HepG2 (cell line): Measurements from ENCODE around the gene UBAC2. TPM values are rescaled to one million over a fixed set of nuclear protein-coding genes. Genes with fewer than 3 reads are reported as not detected.

Experiments
- ATAC-seq: fragments of 200-7000 bp; cut with Tn5 transposase; 3 replicates; pipeline ENCODE4 v1.9.1; 2020; ENCODE audit warnings: mild to moderate bottlenecking, moderate library complexity
- BruUV-seq: library from RNA; stranded (reverse); fragments of 400-500 nt; replicated peaks from 2 replicates; lab custom pipeline; 2021; lab: Mats Ljungman, UMichigan
- CTCF ChIA-PET: fragments of 300-600 bp; formaldehyde crosslinking; extraction: SDS; loops from one replicate; lab custom pipeline; 2021; ENCODE audit warnings: low total read pairs, inconsistent platforms, low intra/inter-chr PET ratio; lab: Yijun Ruan, JAX
- POLR2A ChIA-PET: fragments of 350-600 bp; sonication (Branson Sonifier 250); formaldehyde crosslinking; loops from one replicate; lab custom pipeline; 2020; ENCODE audit warnings: antibody characterized with exemption, inconsistent platforms; lab: Yijun Ruan, JAX
- DNase-seq: peaks from one replicate; pipeline ENCODE4 v3.0.0-alpha.2; 2015; ENCODE audit warnings: low spot score
- FAIRE-seq: peaks from 3 replicates; lab custom pipeline; 2011; peaks lifted over from hg19 to GRCh38; lab: Jason Lieb, UNC
- H2AFZ ChIP-seq: one replicate; pipeline ENCODE4 v1.6.1; 2011; ENCODE audit warnings: low read length, inconsistent platforms
- H3K27ac ChIP-seq: fragments of 300-600 bp; 3 replicates; pipeline ENCODE4 v1.8.0; 2011; ENCODE audit warnings: mixed run types, mild to moderate bottlenecking, mixed read lengths, low read length, inconsistent platforms; ENCODE audit not compliant: insufficient read depth; ENCODE audit errors: extremely low read length
- H3K27me3 ChIP-seq, 2 experiments: fragments of 200-600 bp in 1 of 2; 2 replicates in 1 of 2; 3 replicates in 1 of 2; pipeline versions ENCODE4 v1.6.0 to v1.8.0; 2011; ENCODE audit warnings: low read length in 2 of 2, mild to moderate bottlenecking in 2 of 2, moderate library complexity in 2 of 2, inconsistent platforms in 1 of 2; ENCODE audit not compliant: insufficient read depth in 2 of 2, control insufficient read depth in 1 of 2
- H3K36me3 ChIP-seq, 2 experiments: fragments of 200-600 bp in 1 of 2; replicated peaks in 1 of 2; 2 replicates in 1 of 2; 3 replicates in 1 of 2; pipeline versions ENCODE4 v1.5.1 to v1.8.0; 2011; ENCODE audit warnings: low read length in 2 of 2, inconsistent platforms in 1 of 2; ENCODE audit not compliant: insufficient read depth in 2 of 2, control insufficient read depth in 1 of 2
- H3K4me1 ChIP-seq: 2 replicates; pipeline ENCODE4 v1.5.1; 2012; ENCODE audit warnings: low read length, inconsistent platforms; ENCODE audit not compliant: insufficient read depth
- H3K4me2 ChIP-seq: 2 replicates; pipeline ENCODE4 v1.6.0; 2011; ENCODE audit warnings: low read depth, low read length, inconsistent platforms
- H3K4me3 ChIP-seq, 3 experiments: fragments of 200-600 bp in 1 of 3; sonication (generic), shearing (Covaris generic) in 1 of 3; replicated peaks in 1 of 3; 2 replicates each; pipeline ENCODE4 v1.5.1; 2011 to 2016; ENCODE audit warnings: low read length in 3 of 3, inconsistent platforms in 2 of 3, low read depth in 2 of 3, mild to moderate bottlenecking in 2 of 3, control low read depth in 1 of 3, mixed read lengths in 1 of 3; ENCODE audit not compliant: insufficient read depth in 1 of 3
- H3K79me2 ChIP-seq: one replicate; pipeline ENCODE4 v1.6.1; 2011; ENCODE audit warnings: low read length, inconsistent platforms; ENCODE audit not compliant: insufficient read depth
- H3K9ac ChIP-seq: 2 replicates; pipeline ENCODE4 v1.6.0; 2011; ENCODE audit warnings: mild to moderate bottlenecking, low read depth, low read length, inconsistent platforms; ENCODE audit not compliant: insufficient read depth
- H3K9me3 ChIP-seq: 2 replicates; pipeline ENCODE4 v1.5.1; 2012; ENCODE audit warnings: mild to moderate bottlenecking, low read length
- H4K20me1 ChIP-seq: 2 replicates; pipeline ENCODE4 v1.6.0; 2011; ENCODE audit warnings: inconsistent platforms, mild to moderate bottlenecking, low read length, moderate library complexity; ENCODE audit not compliant: insufficient read depth
- HNF4A ChIP-seq: sonication (generic); formaldehyde crosslinking; IDR thresholded peaks from 2 replicates; pipeline ENCODE4 v1.4.0; 2020; ENCODE audit warnings: missing genetic modification reagents
- JUND ChIP-seq: sonication (generic); formaldehyde crosslinking; IDR thresholded peaks from 2 replicates; pipeline ENCODE4 v1.8.0; 2022; ENCODE audit warnings: mild to moderate bottlenecking, missing genetic modification reagents
- MIER2 ChIP-seq: IDR thresholded peaks from 2 replicates; pipeline ENCODE4 v1.6.1; 2016; ENCODE audit warnings: missing biosample characterization, missing genetic modification reagents
- ZNF225 ChIP-seq: sonication (generic); formaldehyde crosslinking; IDR thresholded peaks from 2 replicates; pipeline ENCODE4 v1.4.0; 2020; ENCODE audit warnings: mild to moderate bottlenecking, missing genetic modification reagents
- ZNF432 ChIP-seq: sonication (generic); formaldehyde crosslinking; IDR thresholded peaks from 2 replicates; pipeline ENCODE4 v1.5.0; 2020; ENCODE audit warnings: missing genetic modification reagents, mild to moderate bottlenecking, borderline replicate concordance
- ZNF607 ChIP-seq: sonication (generic); formaldehyde crosslinking; IDR thresholded peaks from 2 replicates; pipeline ENCODE4 v1.5.1; 2020; ENCODE audit warnings: missing genetic modification reagents, mild to moderate bottlenecking, borderline replicate concordance
- ZNF891 ChIP-seq: sonication (generic); formaldehyde crosslinking; IDR thresholded peaks from 2 replicates; pipeline ENCODE4 v1.5.0; 2020; ENCODE audit warnings: mild to moderate bottlenecking, missing genetic modification reagents
- WGBS: methylation state at CpG from one replicate; pipeline ENCODE4 v1.1.6; 2017; ENCODE audit warnings: low lambda C conversion rate; 5-methylcytosine and 5-hydroxymethylcytosine counted together
- in situ Hi-C: cut with HindIII; loops from 2 replicates; pipeline ENCODE4 v1.10.0; 2017; ENCODE audit warnings: low pct_unique_long_range_greater_than_20kb; ENCODE audit not compliant: extremely low pct_ligation_motif_present
- intact Hi-C: fragments of 100-400 bp; cut with micrococcal nuclease; formaldehyde crosslinking; loops from one replicate; pipeline ENCODE4 v1.10.0; 2022; ENCODE audit not compliant: unreplicated experiment
- polyA plus RNA-seq, 8 experiments: library from polyadenylated mRNA; depleted of rRNA in 3 of 8; stranded (reverse) in 7 of 8; unstranded in 1 of 8; fragments of >200 nt; fragmentation: Illumina TruSeq in 4 of 8; extraction: Trizol in 4 of 8; gene quantifications; 2 replicates each; pipeline versions ENCODE4 v1.2.1 to v1.2.3, GENCODE V29; 2011 to 2016; ENCODE audit warnings: low read depth in 4 of 8, missing spikeins in 1 of 8, mixed read lengths in 1 of 8; ENCODE audit not compliant: insufficient read depth in 1 of 8
- total RNA-seq, 5 experiments: library from RNA; depleted of rRNA; stranded (reverse); fragments of >200 nt; fragmentation: Illumina TruSeq; extraction: Trizol; gene quantifications; 2 replicates each; pipeline ENCODE4 v1.2.3, GENCODE V29; 2016; ENCODE audit warnings: low read depth in 1 of 5
- TF ChIP-seq, protein P1 (sequence below): IDR thresholded peaks from 2 replicates; pipeline ENCODE4 v1.6.1; 2016; ENCODE audit warnings: control low read depth
- TF ChIP-seq, protein P2 (sequence below): sonication (generic); formaldehyde crosslinking; IDR thresholded peaks from 2 replicates; pipeline ENCODE4 v1.4.0; 2020; ENCODE audit warnings: missing genetic modification reagents, borderline replicate concordance

UBAC2 gene
- total and polyA plus RNA-seq, 2 of the 13 experiments (the other 11 are each of a cell fraction or from before 2014, with no cell fraction given), result 61.3 to 80.8 TPM

DNA sequence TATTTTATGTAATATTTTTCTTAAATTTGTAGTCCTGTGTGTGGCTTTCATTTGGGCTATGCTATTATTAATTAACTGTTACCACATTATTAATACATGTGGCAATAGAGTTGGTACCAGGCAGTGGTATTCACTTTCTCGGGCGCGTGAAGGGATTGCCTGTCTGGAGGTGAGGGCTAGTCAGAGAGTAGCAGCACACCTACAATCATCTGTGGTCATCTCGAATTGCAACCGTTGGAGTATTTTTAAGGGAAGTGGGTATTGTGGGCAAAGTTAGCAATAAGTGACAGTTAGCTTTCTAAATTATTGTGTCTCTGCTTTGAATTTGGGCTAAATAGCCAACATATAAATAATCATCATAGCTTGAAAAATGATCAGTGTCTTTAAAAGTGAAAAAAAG lies 77.5 kb downstream of the UBAC2 start:
- H2AFZ ChIP-seq, result no peak overlapping the region
- H3K36me3 ChIP-seq, result peaks cover 3 to 17% of the 10 kb centered on the region in 2 experiments; a peak in 4 of 5 replicates
- POLR2A ChIA-PET, result no interaction called here
- no peaks in the 10 kb centered on the region for H3K4me1 ChIP-seq
- no TSS peak for BruUV-seq
- intact Hi-C loops (no loop called here), in situ Hi-C loops (no loop called here)
- DNase-seq, result no peak
- no peaks in the 10 kb centered on the region for H3K27me3 ChIP-seq
- TF ChIP-seq HNF4A (CRISPR knock-in tag), result no peak
- no peak for TF ChIP-seq ZNF891 (CRISPR knock-in tag)
- no peak for TF ChIP-seq JUND
- TF ChIP-seq, protein P1, sequence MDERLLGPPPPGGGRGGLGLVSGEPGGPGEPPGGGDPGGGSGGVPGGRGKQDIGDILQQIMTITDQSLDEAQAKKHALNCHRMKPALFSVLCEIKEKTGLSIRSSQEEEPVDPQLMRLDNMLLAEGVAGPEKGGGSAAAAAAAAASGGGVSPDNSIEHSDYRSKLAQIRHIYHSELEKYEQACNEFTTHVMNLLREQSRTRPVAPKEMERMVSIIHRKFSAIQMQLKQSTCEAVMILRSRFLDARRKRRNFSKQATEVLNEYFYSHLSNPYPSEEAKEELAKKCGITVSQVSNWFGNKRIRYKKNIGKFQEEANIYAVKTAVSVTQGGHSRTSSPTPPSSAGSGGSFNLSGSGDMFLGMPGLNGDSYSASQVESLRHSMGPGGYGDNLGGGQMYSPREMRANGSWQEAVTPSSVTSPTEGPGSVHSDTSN (CRISPR knock-in tag), result no peak
- TF ChIP-seq ZNF607, result no peak
- TF ChIP-seq, protein P2, sequence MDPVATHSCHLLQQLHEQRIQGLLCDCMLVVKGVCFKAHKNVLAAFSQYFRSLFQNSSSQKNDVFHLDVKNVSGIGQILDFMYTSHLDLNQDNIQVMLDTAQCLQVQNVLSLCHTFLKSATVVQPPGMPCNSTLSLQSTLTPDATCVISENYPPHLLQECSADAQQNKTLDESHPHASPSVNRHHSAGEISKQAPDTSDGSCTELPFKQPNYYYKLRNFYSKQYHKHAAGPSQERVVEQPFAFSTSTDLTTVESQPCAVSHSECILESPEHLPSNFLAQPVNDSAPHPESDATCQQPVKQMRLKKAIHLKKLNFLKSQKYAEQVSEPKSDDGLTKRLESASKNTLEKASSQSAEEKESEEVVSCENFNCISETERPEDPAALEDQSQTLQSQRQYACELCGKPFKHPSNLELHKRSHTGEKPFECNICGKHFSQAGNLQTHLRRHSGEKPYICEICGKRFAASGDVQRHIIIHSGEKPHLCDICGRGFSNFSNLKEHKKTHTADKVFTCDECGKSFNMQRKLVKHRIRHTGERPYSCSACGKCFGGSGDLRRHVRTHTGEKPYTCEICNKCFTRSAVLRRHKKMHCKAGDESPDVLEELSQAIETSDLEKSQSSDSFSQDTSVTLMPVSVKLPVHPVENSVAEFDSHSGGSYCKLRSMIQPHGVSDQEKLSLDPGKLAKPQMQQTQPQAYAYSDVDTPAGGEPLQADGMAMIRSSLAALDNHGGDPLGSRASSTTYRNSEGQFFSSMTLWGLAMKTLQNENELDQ, result no peak
- TF ChIP-seq MIER2 (CRISPR knock-in tag), result no peak
- TF ChIP-seq ZNF432 (CRISPR knock-in tag), result no peak
- no peak for TF ChIP-seq ZNF225
- CTCF ChIA-PET, result no interaction called here
- no peak for FAIRE-seq
- no peak overlapping the region for H3K27ac ChIP-seq
- 97% methylated on average over 5 of the region's 5 CpGs for WGBS
- no peaks in the 10 kb centered on the region for H3K79me2 ChIP-seq
- H3K9ac ChIP-seq, result no peak overlapping the region
- no peak overlapping the region for H3K4me2 ChIP-seq
- peaks cover 3% of the 10 kb centered on the region; the same call in 1 of the 2 replicates for H4K20me1 ChIP-seq
- no peaks in the 10 kb centered on the region for H3K9me3 ChIP-seq
- no peak overlapping the region for H3K4me3 ChIP-seq
- no peak for ATAC-seq
